Breast epithelium (tissue), 4 donors: Measurements from ENCODE around the gene CST6. TPM values are rescaled to one million over a fixed set of nuclear protein-coding genes. Genes with fewer than 3 reads are reported as not detected.

Source experiments
- DNase-seq, 2 donors: peaks; one replicate each; pipeline ENCODE4 v3.0.0-alpha.2; 2019; ENCODE audit warnings: low spot score in 2 of 2
- H3K27ac ChIP-seq, 2 donors: fragments of 200-600 bp; sonication (generic) in 1 of 2; one replicate each; pipeline ENCODE4 v1.5.1; 2016 to 2019; ENCODE audit warnings: mild to moderate bottlenecking in 1 of 2
- H3K27me3 ChIP-seq, 2 donors: fragments of 200-600 bp; sonication (generic) in 1 of 2; one replicate each; pipeline versions ENCODE4 v1.5.1 to v1.6.0; 2017 to 2019; ENCODE audit warnings: control low read depth in 1 of 2, mild to moderate bottlenecking in 1 of 2
- H3K36me3 ChIP-seq: fragments of 200-600 bp; one replicate; pipeline ENCODE4 v1.5.1; 2019
- H3K4me1 ChIP-seq, 2 donors: fragments of 200-600 bp; sonication (generic); one replicate each; pipeline ENCODE4 v1.5.1; 2016 to 2019; ENCODE audit warnings: control low read depth in 1 of 2
- H3K4me3 ChIP-seq, 3 donors: fragments of 200-600 bp; sonication (generic); 1 replicate in 2 of 3; 2 replicates in 1 of 3; pipeline ENCODE4 v1.5.1; 2016 to 2019; ENCODE audit warnings: mild to moderate bottlenecking in 3 of 3, moderate library complexity in 2 of 3
- H3K9me3 ChIP-seq, 2 donors: fragments of 200-600 bp; sonication (generic) in 1 of 2; one replicate each; pipeline ENCODE4 v1.5.1; 2016 to 2019; ENCODE audit warnings: control low read depth in 1 of 2
- CTCF ChIP-seq, 3 donors: fragments of 450-650 bp; IDR thresholded peaks; one replicate each; pipeline ENCODE4 v1.5.1; 2016 to 2017; ENCODE audit warnings: antibody characterized with exemption in 3 of 3, mild to moderate bottlenecking in 3 of 3, moderate library complexity in 3 of 3
- POLR2A ChIP-seq: fragments of 450-650 bp; IDR thresholded peaks from one replicate; pipeline ENCODE4 v1.6.1; 2016; ENCODE audit warnings: antibody characterized with exemption, mild to moderate bottlenecking, moderate library complexity
- POLR2AphosphoS5 ChIP-seq, 3 donors: sonication (generic); formaldehyde crosslinking; IDR thresholded peaks; one replicate each; pipeline ENCODE4 v1.6.1; 2017; ENCODE audit warnings: antibody characterized with exemption in 3 of 3
- intact Hi-C: fragments of 100-400 bp; cut with DNase I; formaldehyde crosslinking; loops from one replicate; pipeline ENCODE4 v1.15.1; 2023; ENCODE audit warnings: low total_unique reads
- total RNA-seq, 3 donors: library from RNA; depleted of rRNA; stranded (reverse); fragments of >200 nt; gene quantifications; one replicate each; pipeline ENCODE4 v1.1.0, GENCODE V29; 2016

Gene CST6
- total RNA-seq, 3 donors from 2014 or later, result 0.59 to 0.98 TPM; not detected in 1

GRCh38 chr11:65992056-65992455, 19.8 kb upstream of the CST6 start:
- no peak for TF ChIP-seq CTCF (IDR thresholded peaks at IDR 0.05)
- no peak for TF ChIP-seq POLR2A
- TF ChIP-seq POLR2AphosphoS5 (IDR thresholded peaks at IDR 0.05), result no peak
- Histone ChIP-seq H3K27me3 (no peaks in the 10 kb centered on the region), H3K4me1 (no peaks in the 10 kb centered on the region), H3K4me3 (no peak overlapping the region), H3K36me3 (no peaks in the 10 kb centered on the region), H3K9me3 (no peaks in the 10 kb centered on the region), H3K27ac (no peak overlapping the region)
- intact Hi-C loops, result no loop called here
- no peak for DNase-seq

GRCh38 chr11:65997286-65997685, 14.5 kb upstream of the CST6 start:
- TF ChIP-seq POLR2AphosphoS5 (IDR thresholded peaks at IDR 0.05) (no peak), CTCF (IDR thresholded peaks at IDR 0.05) (no peak), POLR2A (no peak)
- intact Hi-C loops, result no loop called here
- no peak for DNase-seq
- Histone ChIP-seq H3K4me3 (no peak overlapping the region), H3K9me3 (no peaks in the 10 kb centered on the region), H3K27me3 (no peaks in the 10 kb centered on the region), H3K4me1 (peaks cover 0 to 4% of the 10 kb centered on the region in 2 donors), H3K27ac (no peak overlapping the region), H3K36me3 (no peaks in the 10 kb centered on the region)

GRCh38 chr11:66001942-66002647, 9.7 kb upstream of the CST6 start, which contains the start of the genes BANF1 and EIF1AD:
BANF1 (plus strand) TSS chr11:66002503; CDS start chr11:66003251, 748 bp downstream.
EIF1AD (minus strand) TSS chr11:66002157; CDS start chr11:66000389, 1,768 bp downstream.
- Histone ChIP-seq H3K27me3 (no peaks in the 10 kb centered on the region), H3K4me1 (peaks cover 0 to 9% of the 10 kb centered on the region in 2 donors), H3K36me3 (no peaks in the 10 kb centered on the region), H3K9me3 (no peaks in the 10 kb centered on the region), H3K4me3 (peak within 1 kb of the TSS; percentile 80 to 96 (median 95)), H3K27ac (peak within 1 kb of the TSS; percentile 91 to 92)
- TF ChIP-seq POLR2A (peak; percentile 46), POLR2AphosphoS5 (IDR thresholded peaks at IDR 0.05) (peak; percentile 93 to 98 (median 97)), CTCF (IDR thresholded peaks at IDR 0.05) (no peak)
- intact Hi-C loops, result no loop called here
- peak; percentile 88 to 91 for DNase-seq

- H3K4me3 ChIP-seq, result peak overlapping the region; percentile 80 to 96 (median 95)
- no peaks in the 10 kb centered on the region for H3K36me3 ChIP-seq
- no peak for TF ChIP-seq POLR2A
- no peak for TF ChIP-seq POLR2AphosphoS5 (IDR thresholded peaks at IDR 0.05)
- no peak for TF ChIP-seq CTCF (IDR thresholded peaks at IDR 0.05)
- intact Hi-C loops, result no loop called here
- peak; percentile 57 to 71 for DNase-seq
- H3K27ac ChIP-seq, result peak overlapping the region; percentile 91 to 92
- H3K9me3 ChIP-seq, result no peaks in the 10 kb centered on the region
- peaks cover 0 to 9% of the 10 kb centered on the region in 2 donors for H3K4me1 ChIP-seq
- no peaks in the 10 kb centered on the region for H3K27me3 ChIP-seq
These were observed 9.1 kb upstream of the CST6 start for GRCh38 chr11:66002648-66003225.

- TF ChIP-seq CTCF (IDR thresholded peaks at IDR 0.05) (no peak), POLR2A (no peak), POLR2AphosphoS5 (IDR thresholded peaks at IDR 0.05) (no peak)
- Histone ChIP-seq H3K9me3 (no peaks in the 10 kb centered on the region), H3K4me1 (peaks cover 0 to 9% of the 10 kb centered on the region in 2 donors), H3K27ac (peak overlapping the region; percentile 91 to 92), H3K4me3 (peak overlapping the region; percentile 80 to 96 (median 95)), H3K27me3 (no peaks in the 10 kb centered on the region), H3K36me3 (no peaks in the 10 kb centered on the region)
- intact Hi-C loops, result no loop called here
- no peak for DNase-seq
These were observed 8.5 kb upstream of the CST6 start for GRCh38 chr11:66003291-66003690.
